ENCODE measurements around the gene SPRR1B.
"Not testable (repeated sequence)": the region's sequence is repeated elsewhere in the genome, so short reads cannot be mapped to it uniquely, and the experiment has no call there.

The SPRR1B gene, protein sequence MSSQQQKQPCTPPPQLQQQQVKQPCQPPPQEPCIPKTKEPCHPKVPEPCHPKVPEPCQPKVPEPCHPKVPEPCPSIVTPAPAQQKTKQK

DNA sequence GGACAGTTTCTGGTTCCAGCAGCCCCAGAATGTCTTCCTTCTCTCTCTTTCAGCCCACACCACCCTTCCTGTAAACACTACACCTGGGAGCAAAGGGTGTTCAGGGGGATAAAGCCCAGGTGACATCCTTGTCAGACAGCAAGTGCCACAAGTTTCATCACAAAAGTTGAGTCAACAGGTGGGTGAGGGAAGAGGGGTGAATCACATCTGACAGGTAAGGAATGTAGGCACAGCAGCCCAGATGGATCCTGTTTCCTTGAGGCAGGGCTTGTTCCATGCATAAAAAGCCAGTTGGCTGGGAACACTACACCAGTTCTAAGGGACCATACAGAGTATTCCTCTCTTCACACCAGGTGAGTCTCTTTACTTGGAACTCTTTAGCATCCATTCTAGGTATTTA lies at the start of gene SPRR1B:
Gene SPRR1B, plus strand, starts transcription at position 309 of the 400 bp plus-strand sequence. CDS start 1,143 bp downstream, outside the sequence.
- no peak for DNase-seq

DNA sequence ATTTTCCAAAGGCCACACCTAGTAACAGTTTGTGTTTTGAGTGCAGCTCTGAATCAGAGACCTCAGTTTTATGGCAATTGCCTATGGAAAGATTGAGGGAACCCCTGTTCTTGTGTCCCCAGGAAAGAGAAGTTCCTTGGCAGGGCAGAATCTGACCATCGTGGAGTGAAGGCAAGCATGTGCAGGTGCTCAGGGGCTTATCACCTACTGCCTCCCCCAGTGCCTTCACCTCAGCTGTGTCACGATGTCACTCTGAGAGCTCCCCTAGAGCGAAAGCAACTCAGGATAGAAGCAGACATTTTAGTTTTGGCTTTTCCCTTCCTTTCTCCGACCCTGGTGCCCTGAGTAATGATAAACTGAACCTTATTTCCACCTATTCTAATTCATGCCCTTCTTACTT lies 48.9 kb upstream of the SPRR1B start:
- DNase-seq: no peak

DNA sequence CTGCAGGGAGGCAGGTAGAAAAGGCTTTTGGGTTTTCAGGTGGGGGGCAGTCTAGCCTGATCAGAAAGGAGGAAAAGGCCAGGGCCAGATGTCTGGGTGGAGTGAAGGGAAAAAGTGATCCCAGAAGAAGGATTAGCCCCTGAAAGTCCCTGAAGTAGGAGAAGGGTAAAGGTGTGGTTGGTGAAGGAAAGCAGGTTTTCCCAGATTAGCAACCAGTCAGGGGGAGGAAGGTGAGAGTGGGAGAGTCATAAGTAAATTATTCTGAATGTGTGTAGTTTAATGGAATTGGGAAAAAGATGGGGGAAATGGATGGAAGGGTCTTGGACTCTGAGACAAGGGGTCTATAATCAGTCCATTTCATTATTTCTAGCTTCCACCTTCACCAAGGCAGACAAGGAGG lies 47.8 kb upstream of the SPRR1B start:
- no peak for DNase-seq

DNA sequence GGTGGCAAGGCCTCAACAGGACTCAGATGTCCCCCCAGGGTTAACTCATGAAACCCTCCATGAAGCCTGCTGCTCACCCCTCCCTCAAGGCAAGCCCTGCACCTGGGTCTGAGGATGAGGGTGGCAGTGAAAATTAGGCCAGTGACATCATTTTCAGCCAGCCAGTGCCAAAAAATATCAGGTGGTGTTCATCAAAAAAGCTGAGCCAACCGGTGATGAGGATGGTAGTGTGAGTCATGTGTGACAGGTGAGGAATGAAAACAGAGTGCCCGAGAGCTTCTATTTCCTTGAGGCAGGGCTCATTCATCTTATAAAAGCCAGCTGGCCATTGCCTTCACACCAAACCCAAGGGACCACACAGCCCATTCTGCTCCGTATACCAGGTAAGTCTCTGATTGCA lies 47.3 kb upstream of the SPRR1B start, which contains the start of gene SPRR1A:
Gene SPRR1A, plus strand, starts transcription at position 339 of the 400 bp plus-strand sequence. CDS start 1,150 bp downstream, outside the sequence.
- no peak for DNase-seq

DNA sequence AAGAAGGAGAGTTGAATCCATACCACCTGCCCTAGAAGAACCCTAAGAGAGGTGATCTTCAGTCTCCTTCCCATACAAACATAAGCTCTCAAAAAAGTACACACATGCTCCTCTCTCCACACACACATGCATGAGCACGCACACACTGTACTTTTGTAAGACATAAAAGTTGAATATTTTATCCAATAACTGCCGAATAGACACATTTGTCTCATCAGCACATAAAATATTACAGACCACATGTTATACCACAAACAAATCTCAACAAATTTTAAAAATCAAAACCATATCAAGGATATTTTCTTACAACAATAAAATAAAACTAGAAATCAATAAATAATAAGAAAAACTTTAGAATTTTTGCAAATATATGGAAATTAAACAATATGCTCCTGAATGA lies 44.4 kb upstream of the SPRR1B start:
- DNase-seq: no peak

DNA sequence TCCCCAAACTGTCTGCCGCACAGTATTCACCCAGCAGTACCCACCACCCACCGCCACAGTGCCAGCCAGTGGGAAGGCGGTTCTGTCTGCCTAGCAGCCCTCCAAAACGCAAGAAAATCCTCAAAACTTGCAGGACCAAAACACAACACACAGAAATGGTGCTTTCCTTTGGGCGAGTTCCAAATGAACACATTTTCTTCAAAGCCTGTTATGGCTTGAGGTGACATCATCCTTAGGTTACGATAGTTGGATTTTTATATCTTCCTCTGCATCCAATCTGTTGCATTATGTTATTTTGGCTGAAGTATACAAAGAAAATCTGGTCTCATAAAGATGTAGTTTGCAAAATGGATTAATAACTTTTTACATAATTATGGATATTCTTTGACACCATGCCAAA lies 37.8 kb upstream of the SPRR1B start:
- DNase-seq: no peak

DNA sequence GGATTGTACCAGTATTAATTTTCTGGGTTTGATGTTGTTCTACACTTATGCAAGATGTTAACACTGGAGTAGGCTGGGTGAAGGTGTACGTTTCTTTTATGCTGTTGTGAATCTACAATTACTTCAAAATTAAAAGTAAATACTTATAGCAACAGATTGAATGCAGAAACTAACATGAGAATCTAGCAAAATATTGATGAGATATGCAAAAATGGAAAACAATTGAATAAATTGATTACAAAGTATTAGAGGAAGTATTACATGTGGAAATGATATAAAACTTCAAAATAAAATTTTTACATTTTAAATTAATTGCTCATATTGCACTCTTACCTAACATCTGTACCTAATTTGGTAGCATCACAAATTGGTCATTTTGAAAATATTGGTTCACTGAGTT lies 35.2 kb upstream of the SPRR1B start:
- no peak for DNase-seq

DNA sequence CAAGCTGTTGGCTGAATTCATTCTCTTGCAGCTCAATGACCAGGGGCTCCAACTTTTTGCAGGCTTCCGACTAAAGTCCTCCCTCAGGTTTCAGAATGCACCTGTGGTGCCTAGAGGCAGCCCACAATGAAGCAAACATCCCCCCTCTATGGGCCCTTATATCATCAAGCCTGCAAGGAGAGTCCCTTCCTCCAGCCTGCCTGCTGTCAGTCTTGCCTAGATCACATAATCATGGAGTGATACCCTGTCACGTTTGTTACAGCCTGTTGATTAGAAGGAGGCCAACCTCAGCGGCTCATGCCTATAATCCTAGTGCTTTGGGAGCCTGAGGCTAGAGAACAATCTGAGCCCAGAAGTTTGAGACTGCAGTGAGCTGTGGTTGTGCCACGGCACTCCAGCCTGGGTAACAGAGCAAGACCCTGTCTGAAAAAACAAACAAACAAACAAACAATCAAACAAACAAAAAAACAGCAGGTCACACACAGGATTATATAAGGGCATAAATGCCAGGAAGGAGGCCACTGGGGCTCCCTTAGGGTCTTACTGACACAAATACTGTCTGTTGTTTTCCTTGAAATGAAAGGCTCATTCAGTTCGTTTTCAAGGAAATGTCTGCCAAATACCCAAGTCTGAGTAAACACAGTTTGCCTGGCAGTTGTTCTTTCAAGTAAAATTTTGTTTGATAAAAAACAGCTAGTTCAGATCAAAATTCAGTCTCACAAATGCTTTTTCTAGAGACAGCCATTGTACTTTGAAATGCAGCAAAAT lies 34.2 kb upstream of the SPRR1B start:
- DNase-seq: no peak

DNA sequence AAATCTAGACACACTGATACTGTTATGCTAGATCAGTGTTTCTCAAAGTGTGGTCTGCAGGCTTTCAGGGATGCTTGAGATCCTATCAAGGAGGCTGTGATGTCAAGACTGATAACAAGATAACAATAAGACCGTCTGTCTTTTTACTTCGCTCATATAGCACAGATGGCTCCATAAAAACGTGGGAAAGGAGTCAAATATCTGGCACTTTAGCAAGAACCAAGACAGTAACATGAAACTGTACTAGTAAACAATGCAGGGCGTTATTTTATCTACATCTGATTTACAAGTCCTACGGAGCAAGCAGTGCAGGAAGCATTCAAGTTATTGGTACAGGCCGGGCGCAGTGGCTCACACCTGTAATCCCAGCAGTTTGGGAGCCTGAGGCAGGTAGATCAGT lies 33.1 kb upstream of the SPRR1B start:
- DNase-seq: no peak

DNA sequence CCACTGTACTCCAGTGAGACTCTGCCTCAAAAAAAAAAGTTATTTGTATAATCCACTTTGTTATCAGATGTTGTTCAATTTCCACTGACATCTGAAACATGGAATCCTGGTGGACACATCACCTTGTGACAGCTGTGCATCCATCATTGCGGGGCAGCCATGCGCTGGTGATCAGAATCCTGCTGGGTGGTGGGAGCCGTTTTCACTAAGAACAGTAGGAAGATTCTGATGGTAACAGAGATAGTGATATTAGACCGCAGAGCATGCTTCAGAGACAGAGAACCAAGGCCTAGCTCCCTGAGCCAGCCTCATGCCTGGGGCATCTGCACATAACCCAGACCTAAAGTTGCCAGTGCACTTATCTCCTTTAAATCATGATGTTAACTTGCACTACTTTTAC lies 32.5 kb upstream of the SPRR1B start:
- no peak for DNase-seq

DNA sequence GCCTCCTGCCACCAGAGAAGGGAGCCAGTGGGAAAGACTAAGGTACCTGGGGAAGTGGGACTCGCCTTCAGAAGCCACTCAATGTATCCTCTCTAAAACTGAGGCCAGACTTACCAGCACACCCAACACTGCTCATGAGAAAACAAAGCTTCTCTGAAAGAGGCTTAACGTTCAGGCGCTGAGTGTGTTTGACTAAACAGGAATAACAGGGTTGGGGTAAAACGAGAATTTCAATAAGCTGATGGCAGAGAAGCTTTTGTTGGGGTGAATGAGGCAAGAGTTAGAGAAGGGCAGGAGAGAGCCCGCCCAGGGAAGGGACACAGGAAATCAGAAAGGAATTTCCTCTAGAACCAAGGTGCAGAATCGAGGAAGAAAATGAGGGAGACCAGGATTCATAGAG lies 31.2 kb upstream of the SPRR1B start:
- DNase-seq: no peak

DNA sequence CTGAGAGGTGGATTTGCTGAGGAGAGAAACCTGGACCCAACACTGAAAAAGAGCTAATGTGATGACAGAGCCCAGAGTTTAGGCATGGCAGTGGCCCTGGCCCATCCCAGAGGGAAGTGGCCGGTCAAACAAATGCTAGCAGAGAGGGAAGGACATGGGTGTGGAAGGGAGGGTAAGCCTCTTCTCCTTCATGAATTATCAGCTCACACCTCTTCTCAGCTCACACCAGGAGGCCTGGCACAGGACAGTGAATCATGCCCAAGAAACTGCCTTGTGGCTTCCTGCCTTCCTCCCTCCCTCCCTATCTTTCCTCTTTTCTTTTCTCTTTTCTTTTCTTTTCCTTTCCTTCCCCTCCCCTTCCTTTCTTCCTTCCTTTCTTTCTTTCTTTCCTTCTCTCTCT lies 30.7 kb upstream of the SPRR1B start:
- DNase-seq: no peak

DNA sequence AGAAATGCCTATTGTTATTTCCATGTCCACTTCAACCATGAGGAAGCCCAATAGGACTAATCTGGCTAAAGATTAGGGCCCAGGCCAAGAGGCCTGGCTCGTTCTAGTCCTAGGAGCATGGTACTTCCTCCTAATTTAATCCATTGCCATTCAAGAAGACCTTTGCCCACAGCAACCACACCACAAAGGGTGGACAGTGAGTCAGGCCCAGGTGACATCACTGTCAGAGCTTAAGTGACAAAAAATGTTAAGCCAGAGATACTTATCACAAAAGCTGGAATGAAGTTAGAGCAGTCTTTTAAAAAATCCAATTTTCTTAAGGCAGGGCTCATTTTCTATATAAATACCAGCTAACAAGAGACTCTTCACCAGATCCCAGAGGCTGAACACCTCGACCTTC lies 29.6 kb upstream of the SPRR1B start, which contains the start of gene SPRR3:
Gene SPRR3, plus strand, starts transcription at position 368 of the 400 bp plus-strand sequence. CDS start 1,272 bp downstream, outside the sequence.
- no peak for DNase-seq

DNA sequence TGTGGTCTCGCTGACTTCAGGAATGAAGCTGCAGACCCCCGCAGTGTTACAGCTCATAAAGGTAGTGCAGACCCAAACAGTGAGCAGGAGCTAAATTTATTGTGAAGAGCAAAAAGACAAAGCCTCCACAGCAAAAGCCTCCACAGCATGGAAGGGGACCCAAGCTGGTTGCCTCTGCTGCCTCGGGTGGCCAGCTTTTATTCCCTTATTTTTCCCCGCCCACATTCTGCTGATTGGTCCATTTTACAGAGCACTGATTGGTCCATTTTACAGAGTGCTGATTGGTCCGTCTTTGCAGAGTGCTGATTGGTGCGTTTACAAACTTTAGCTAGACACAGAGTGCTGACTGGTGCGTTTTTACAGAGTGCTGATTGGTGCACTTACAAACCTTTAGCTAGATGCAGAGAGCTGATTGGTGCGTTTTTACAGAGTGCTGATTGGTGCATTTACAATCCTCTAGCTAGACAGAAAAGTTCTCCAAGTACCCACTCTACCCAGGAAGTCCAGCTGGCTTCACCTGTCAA lies 19.7 kb upstream of the SPRR1B start:
- DNase-seq: not testable (repeated sequence)

DNA sequence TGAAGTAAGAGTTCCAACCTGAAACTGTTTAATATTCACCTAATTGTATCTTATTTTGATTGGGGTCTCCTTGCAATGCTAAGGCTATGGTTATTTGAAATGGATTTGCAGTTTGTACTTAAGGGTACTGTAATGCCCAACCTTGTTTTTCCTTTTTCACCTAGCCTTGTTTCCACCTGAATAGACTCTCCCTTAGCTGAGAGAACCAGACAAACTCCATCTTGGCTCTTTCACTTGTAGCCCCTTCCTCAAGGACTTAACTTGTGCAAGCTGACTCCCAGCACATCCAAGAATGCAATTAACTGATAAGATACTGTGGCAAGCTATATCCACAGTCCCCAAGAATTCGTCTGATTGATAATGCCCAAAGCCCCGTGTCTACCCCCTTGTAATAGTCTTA lies 9.2 kb upstream of the SPRR1B start:
- DNase-seq: not testable (repeated sequence)

DNA sequence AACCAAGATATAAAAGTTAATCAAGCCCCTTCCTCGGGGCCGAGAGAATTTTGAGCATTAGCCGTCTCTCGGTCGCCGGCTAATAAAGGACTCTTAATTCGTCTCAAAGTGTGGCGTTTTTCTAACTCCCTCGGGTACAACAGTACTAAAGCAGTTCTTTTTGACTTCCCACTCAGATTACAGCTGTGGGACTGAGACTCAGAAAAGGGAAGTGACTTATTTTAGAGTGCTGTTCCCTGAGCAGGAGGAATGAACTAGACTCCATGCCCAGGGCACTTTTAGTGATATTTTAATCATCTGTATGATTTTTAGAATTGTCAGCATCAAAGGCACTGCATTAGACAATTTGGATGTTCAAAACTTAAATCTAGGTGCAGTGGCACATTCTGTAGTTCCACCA lies 8.7 kb upstream of the SPRR1B start:
- not testable (repeated sequence) for DNase-seq

DNA sequence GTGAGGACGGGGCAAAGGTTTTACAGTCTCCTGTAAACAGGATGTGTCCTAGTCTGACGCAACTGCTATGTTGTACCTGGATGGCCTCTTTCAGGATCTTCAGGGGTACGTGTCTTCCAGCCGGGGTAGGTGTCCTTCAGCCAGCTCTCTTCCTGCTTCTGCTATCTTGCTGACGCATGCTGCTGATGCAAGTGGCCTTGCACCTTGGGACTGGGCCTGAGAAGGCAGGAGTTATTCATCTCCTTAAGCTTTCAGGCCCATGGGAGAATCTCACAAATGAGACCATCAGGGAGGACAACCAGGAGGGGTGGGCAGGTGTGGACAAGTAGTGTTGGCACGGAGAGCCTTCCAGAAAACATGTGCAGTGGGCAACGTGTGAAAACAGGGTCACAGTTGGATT lies 7.9 kb upstream of the SPRR1B start:
- no peak for DNase-seq

DNA sequence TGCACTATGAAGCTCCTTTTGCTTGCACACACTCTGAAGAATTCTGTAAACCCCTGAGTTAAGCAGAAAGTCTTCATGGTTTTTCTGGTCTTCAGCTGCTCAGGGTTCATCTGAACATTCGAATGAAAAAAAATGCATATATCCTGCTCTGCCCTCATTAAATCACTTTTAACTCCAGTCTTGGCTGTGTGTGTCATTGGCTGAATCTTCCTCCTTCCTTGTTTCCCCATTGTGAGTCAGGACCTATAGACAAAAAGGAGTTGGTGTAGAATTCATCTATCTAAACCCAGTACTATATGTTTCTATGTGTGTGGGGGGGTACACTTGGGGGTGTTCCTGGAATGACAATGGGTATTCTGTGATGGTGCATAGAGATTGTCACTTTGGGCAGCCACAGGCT lies 6.6 kb upstream of the SPRR1B start:
- DNase-seq: no peak

DNA sequence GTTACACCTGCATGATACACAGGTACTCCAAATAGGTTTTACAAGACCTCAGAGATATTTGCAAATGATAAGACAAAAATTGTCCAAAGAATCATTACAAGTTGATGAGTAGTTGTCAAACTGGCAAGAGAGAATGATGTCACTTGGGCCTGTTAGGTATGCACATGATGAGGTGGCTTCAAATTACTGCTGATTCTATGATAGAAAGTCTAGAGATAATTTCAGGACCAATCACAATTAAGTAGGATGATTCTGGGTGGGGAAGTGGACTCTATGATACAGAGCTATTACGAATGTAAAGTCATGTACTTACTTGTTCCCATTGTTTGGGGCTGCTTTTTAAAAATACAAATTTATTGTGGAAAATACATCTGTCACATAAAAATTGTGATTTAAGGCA lies 5.2 kb upstream of the SPRR1B start:
- DNase-seq: no peak

DNA sequence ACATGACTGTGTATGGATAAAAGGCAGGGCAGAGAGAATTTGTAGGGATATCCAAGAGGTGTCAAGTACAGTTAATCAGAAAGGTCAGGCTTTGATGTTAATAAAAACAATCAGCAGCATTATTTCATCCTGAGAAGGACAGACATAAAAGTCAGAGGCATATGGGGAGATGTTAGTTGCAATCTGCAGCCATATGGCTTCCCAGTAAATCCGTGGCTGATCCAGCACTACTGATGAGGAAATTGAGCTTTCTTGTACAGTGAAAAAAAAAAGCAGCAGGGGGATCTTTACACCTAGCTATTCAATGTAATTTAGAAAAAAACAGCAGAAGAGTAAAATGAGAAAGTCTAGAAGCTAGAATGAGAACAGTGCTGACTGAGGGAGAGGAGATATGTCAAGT lies 2.2 kb upstream of the SPRR1B start:
- no peak for DNase-seq

DNA sequence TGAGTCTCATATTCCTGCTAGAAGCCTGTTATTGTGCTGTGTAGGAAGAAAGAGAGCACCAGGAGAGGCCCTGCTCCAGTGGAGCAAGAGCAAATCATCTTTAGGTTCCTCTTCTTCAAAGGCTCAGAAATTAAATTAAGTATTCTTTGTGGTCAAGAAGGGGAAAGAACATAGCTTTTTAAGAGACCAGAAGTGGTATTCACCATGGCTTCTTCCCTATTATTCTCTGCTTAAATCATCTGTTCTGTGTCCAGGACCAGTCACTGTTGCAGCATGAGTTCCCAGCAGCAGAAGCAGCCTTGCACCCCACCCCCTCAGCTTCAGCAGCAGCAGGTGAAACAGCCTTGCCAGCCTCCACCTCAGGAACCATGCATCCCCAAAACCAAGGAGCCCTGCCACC lies 1.1 kb downstream of the SPRR1B start:
- DNase-seq: no peak

DNA sequence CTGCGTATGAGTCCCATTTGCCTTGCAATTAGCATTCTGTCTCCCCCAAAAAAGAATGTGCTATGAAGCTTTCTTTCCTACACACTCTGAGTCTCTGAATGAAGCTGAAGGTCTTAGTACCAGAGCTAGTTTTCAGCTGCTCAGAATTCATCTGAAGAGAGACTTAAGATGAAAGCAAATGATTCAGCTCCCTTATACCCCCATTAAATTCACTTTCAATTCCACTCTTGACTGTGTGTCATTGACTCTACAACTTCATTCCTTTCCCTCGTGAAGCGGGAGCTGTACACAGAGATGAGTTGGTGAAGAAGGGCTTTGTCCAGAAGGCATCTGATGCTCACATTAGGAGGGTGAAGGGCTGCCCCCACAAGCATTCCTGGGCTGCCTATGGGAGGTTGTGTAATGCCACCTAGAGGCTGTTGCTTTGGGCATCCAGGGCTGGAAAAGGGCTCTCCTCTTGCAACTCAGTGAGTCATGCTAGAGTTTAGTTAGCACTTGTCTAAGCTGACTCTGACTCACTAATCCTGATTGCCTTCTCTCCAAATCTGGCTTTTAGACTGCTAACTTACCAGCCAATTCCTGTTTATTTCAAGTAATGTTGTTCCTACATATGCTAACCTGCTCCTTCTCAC lies 1.8 kb downstream of the SPRR1B start:
- no peak for DNase-seq

DNA sequence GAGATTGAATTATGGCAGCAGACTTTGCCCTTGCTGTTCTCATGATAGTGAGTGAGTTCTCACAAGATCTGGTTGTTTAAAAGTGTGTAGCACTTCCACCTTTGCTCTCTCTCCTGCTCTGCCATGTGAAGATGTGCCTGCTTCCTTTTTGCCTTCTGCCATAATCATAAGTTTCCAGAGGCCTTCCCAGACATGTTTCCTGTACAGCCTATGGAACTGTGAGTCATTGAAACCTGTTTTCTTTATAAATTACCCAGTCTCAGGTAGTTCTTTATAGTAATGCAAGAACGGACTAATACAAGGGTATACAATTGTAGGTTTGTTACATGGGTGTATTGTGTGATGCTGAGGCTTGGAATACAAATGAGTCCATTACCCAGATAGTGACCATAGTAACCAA lies 4.2 kb downstream of the SPRR1B start:
- no peak for DNase-seq
